SK-N-SH (cell line): Measurements from ENCODE around the gene IKZF2.

ENCODE experiments used
- EZH2phosphoT487 ChIP-seq: fragments of 200-600 bp; sonication (generic); IDR thresholded peaks from 2 replicates; pipeline ENCODE4 v1.6.1; 2017; ENCODE audit warnings: low read depth, mixed run types, mild to moderate bottlenecking, antibody characterized with exemption, moderate library complexity, borderline replicate concordance
- FOXM1 ChIP-seq: IDR thresholded peaks from 2 replicates; pipeline ENCODE4 v1.4.0; 2012; ENCODE audit warnings: low read depth, mild to moderate bottlenecking
- MAX ChIP-seq: IDR thresholded peaks from 2 replicates; pipeline ENCODE4 v1.4.0; 2012; ENCODE audit warnings: low read depth
- MXI1 ChIP-seq: IDR thresholded peaks from 2 replicates; pipeline ENCODE4 v1.6.1; 2012; ENCODE audit warnings: mild to moderate bottlenecking, low read depth, low read length, improper control_type of control experiment
- NRF1 ChIP-seq: IDR thresholded peaks from 2 replicates; pipeline ENCODE4 v1.6.1; 2012; ENCODE audit warnings: low read depth, mild to moderate bottlenecking, low read length
- POLR2AphosphoS5 ChIP-seq: IDR thresholded peaks from 2 replicates; pipeline ENCODE4 v1.6.1; 2012; ENCODE audit warnings: low read depth, low read length
- RCOR1 ChIP-seq: fragments of 150-350 bp; IDR thresholded peaks from 2 replicates; pipeline ENCODE4 v1.6.1; 2017; ENCODE audit warnings: antibody characterized with exemption, low read length
- REST ChIP-seq: IDR thresholded peaks from 2 replicates; pipeline ENCODE4 v1.6.1; 2012; ENCODE audit warnings: mild to moderate bottlenecking, low read depth, low read length, moderate library complexity
- TCF12 ChIP-seq: IDR thresholded peaks from 2 replicates; pipeline ENCODE4 v1.4.0; 2012
- ZBTB33 ChIP-seq: IDR thresholded peaks from 2 replicates; pipeline ENCODE4 v1.4.0; 2012; ENCODE audit warnings: low read depth, borderline replicate concordance
- TF ChIP-seq, protein P1 (sequence below): fragments of 150-350 bp; IDR thresholded peaks from 2 replicates; pipeline ENCODE4 v1.6.1; 2016; ENCODE audit warnings: mild to moderate bottlenecking, low read depth, low read length
- TF ChIP-seq, protein P2 (sequence below): fragments of 200-600 bp; sonication (generic); IDR thresholded peaks from 2 replicates; pipeline ENCODE4 v1.6.1; 2017; ENCODE audit warnings: antibody characterized with exemption, mild to moderate bottlenecking, moderate library complexity
- TF ChIP-seq, protein P3 (sequence below): fragments of 150-350 bp; IDR thresholded peaks from 2 replicates; pipeline ENCODE4 v1.6.1; 2017; ENCODE audit warnings: antibody characterized with exemption, low read length, low read depth, borderline replicate concordance
- TF ChIP-seq, protein P4 (sequence below): IDR thresholded peaks from 2 replicates; pipeline ENCODE4 v1.4.0; 2012; ENCODE audit warnings: low read depth, borderline replicate concordance

DNA sequence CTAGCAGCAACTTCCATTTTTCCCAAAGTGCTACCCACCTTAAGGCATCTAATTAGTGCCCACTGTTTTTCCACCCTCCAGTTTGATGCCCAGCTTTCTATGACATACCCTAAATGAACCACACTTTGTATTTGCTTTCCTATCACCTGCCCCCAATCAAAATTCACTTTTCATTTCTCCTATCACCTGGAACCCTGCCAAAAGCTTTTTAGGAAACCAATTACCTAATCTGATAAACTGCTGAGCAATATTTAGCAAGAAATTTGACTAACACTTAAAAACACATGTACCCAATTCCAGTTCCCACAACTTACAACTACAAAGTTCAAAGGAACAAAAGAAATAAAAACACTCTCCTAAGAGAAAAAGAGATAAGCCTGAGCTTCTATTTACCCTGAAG is 71.7 kb downstream of the IKZF2 start:
- TF ChIP-seq, protein P1, sequence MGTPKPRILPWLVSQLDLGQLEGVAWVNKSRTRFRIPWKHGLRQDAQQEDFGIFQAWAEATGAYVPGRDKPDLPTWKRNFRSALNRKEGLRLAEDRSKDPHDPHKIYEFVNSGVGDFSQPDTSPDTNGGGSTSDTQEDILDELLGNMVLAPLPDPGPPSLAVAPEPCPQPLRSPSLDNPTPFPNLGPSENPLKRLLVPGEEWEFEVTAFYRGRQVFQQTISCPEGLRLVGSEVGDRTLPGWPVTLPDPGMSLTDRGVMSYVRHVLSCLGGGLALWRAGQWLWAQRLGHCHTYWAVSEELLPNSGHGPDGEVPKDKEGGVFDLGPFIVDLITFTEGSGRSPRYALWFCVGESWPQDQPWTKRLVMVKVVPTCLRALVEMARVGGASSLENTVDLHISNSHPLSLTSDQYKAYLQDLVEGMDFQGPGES = no peak
- TF ChIP-seq, protein P2, sequence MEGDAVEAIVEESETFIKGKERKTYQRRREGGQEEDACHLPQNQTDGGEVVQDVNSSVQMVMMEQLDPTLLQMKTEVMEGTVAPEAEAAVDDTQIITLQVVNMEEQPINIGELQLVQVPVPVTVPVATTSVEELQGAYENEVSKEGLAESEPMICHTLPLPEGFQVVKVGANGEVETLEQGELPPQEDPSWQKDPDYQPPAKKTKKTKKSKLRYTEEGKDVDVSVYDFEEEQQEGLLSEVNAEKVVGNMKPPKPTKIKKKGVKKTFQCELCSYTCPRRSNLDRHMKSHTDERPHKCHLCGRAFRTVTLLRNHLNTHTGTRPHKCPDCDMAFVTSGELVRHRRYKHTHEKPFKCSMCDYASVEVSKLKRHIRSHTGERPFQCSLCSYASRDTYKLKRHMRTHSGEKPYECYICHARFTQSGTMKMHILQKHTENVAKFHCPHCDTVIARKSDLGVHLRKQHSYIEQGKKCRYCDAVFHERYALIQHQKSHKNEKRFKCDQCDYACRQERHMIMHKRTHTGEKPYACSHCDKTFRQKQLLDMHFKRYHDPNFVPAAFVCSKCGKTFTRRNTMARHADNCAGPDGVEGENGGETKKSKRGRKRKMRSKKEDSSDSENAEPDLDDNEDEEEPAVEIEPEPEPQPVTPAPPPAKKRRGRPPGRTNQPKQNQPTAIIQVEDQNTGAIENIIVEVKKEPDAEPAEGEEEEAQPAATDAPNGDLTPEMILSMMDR = no peak
- TF ChIP-seq, protein P3, sequence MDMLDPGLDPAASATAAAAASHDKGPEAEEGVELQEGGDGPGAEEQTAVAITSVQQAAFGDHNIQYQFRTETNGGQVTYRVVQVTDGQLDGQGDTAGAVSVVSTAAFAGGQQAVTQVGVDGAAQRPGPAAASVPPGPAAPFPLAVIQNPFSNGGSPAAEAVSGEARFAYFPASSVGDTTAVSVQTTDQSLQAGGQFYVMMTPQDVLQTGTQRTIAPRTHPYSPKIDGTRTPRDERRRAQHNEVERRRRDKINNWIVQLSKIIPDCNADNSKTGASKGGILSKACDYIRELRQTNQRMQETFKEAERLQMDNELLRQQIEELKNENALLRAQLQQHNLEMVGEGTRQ = no peak
- TF ChIP-seq POLR2AphosphoS5 (no peak), FOXM1 (no peak), EZH2phosphoT487 (no peak), NRF1 (no peak), MXI1 (no peak), RCOR1 (no peak), MAX (no peak), TCF12 (no peak), ZBTB33 (no peak), REST (no peak)
- TF ChIP-seq, protein P4, sequence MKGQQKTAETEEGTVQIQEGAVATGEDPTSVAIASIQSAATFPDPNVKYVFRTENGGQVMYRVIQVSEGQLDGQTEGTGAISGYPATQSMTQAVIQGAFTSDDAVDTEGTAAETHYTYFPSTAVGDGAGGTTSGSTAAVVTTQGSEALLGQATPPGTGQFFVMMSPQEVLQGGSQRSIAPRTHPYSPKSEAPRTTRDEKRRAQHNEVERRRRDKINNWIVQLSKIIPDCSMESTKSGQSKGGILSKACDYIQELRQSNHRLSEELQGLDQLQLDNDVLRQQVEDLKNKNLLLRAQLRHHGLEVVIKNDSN = no peak
